SKM-1 (cell line): Measurements from ENCODE around the gene ERGIC1.
"Not testable (repeated sequence)": the region's sequence is repeated elsewhere in the genome, so short reads cannot be mapped to it uniquely, and the experiment has no call there.

Experiments used
- DNase-seq: peaks from one replicate; lab custom pipeline; 2025; ENCODE audit not compliant: unreplicated experiment; lab: John Stamatoyannopoulos, UW

The ERGIC1 gene

DNA sequence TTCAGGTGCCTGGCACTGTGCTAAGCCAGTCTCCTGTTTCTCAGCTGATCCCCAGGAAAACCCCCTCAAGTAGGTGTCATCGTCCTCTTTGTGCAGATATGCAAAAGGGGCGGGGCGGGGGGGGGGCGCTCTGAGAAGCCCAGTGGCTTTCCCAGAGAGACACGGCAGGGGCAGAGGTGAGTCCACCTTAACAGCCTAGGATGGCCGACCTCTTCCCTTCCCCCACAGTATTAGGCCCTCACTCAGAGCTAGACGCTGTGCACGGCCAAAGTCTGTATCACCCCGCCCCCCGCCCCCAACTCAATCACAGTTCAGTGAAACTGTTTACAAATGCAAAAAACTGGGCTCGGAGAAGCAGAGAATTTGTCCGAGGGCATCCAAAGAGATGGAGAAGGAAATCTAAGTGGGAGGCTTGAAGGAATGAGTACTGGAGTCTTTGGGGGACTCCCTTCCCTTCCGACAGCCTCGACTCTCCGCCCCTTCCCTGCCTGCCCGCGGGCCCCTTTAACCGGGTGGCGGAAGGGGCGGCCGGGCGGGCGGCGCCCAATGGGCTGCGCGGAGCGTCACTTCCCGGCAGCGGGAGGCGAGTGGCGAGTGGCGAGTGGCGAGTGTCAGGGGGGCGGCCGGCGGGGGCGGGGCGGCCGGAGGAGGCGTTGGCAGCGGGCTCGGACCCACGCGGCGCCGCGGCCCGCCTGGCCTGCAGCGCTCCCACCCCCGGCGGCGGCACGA lies at the start of gene ERGIC1:
ERGIC1 (plus strand) TSS at position 566 of the 729 bp plus-strand sequence; CDS start at position 729, 163 bp downstream.
- DNase-seq = no peak

DNA sequence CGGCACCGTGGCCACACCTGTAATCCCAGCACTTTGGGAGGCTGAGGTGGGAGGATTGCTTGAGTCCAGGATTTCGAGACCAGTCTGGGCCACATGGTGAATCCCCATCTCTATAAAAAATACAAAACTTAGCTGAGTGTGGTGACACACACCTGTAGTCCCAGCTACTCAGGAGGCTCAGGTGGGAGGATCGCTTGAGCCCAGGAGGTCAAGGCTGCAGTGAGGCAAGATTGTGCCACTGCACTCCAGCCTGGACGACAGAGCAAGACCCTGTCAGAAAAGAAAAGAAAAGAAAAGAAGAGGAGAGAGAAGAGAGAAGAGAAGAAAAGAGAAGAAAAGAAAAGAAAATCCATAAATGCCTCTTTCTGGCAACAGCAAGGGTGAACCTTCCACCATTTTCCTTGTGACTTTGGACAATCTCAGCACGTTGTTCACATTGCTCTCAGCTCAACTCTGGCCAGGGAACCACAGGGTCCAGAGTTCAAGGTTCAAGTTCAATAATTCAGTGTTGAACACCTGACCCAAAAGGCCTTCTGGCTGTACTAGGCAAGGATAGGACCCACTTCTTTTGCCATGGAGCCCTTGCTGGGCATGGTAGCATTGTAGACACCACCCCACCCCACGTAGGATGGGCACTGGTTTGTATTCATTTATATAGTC lies 48.5 kb upstream of the ERGIC1 start:
- DNase-seq = no peak

- DNase-seq = no peak
Measured at GRCh38 chr5:172786736-172787462, 47.2 kb upstream of the ERGIC1 start.

DNA sequence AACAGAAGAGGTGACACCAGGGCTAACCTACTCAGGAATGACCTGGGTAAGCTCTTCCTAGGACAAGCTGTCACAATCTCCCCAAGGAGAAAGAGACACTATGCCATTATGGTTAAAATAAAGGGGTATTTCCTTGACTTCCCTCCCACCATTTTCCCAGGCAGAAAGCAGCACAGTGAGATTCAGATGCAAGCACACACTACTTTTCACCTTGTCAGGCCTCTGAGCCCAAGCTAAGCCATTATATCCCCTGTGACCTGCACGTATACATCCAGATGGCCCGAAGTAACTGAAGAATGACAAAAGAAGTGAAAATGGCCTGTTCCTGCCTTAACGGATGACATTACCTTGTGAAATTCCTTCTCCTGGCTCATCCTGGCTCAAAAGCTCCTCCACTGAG lies 46.5 kb upstream of the ERGIC1 start:
- DNase-seq = not testable (repeated sequence)

DNA sequence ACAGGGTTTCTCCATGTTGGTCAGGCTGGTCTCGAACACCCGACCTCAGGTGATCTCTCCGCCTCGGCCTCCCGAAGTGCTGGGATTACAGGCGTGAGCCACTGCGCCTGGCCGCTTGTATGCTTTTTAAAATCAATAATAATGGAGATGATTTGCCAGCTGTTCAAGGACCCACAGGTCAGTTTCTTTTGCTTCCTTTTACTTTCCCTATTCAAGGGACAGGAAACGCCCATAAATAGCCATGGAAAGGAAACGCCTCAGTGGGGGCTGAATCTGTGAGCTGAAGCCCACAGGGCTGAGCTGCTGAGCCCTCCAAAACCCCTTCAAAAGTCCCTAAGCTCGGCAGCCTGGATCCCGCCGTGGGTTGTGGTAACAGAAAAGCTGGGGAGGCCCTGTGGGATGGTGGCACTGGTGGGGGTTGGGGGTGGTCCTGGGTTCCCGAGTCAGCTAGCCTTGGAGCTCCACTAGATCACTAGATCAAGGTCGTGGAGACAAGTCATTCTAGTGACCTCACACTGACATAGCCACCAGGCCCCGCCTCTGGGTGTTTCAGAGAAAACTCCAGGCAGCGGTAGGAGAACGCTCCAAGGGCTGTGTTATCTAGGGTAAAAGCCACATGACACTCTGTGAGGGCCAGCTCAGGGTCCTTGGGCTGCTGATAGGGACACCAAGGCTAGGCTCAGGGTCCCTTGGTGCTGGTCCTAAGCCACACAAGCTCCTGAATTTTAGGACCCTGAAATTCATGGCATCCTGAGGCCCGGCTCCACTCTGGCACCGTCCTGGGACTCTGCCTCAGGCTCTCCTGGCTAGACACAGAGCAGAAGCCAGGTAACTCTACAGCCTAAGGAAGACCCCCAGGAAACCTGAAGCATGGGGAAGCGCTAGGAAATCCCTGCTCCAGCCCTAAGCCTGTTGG lies 45.0 kb upstream of the ERGIC1 start:
- no peak for DNase-seq

DNA sequence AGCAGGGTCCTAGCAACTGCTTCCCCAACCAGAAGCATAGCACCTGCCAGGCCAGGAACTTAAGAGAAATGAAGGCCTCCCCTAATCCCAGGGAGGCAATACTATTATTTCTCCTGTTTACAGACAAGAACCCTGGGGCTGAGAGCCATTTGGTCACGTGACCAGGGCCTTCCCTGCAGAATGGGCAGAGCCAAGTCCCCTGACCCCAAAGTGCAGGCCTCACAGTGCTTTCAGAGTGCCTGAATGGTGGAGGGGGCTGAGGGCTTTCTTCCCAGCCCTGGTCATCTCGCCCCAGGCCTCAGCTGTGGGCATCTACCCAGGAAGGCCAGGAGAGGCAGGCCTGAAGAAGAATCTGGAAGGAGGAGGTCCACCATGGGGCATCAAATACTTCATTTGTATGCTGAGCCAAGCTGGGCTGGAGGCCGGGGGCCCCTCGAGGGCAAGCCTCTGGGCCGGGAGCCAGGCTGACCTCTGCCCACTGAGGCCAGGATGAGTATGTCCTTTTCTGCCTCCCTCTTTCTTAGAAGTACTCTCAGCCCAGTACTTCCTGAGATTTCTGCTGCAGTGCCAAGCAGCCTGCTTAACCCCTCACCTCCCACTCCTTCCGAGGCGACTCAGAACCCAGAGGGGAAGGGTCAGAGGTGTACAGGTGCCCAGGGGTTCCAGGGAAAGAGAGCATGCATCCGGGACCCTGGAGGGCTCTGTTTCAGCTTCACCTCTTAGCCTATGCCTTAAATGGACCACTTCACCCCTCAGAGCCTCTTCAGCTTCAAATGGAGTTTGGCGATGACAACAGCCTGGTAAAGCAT lies 44.2 kb upstream of the ERGIC1 start:
- no peak for DNase-seq

GRCh38 chr5:172790496-172790889 lies 43.6 kb upstream of the ERGIC1 start:
- no peak for DNase-seq

DNA sequence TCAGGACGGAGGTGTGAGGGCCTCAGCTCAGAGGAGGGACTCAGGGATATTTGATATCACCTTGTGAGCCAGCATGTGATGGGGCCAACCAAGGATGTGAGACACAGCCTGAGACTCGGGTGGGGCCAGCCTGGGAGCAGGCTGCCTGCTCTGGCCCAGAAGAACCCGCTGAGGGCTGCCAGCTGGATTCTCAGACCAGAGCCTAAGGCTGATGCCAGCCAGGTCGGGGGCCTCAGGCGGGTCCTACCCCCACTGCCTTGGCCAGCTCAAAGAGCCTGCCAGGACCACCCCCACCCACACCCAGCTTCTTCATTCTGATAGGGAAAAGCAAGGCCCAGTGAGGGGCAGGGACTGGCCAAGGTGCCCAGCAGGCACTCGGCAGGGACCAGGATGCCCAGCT lies 42.8 kb upstream of the ERGIC1 start:
- no peak for DNase-seq

DNA sequence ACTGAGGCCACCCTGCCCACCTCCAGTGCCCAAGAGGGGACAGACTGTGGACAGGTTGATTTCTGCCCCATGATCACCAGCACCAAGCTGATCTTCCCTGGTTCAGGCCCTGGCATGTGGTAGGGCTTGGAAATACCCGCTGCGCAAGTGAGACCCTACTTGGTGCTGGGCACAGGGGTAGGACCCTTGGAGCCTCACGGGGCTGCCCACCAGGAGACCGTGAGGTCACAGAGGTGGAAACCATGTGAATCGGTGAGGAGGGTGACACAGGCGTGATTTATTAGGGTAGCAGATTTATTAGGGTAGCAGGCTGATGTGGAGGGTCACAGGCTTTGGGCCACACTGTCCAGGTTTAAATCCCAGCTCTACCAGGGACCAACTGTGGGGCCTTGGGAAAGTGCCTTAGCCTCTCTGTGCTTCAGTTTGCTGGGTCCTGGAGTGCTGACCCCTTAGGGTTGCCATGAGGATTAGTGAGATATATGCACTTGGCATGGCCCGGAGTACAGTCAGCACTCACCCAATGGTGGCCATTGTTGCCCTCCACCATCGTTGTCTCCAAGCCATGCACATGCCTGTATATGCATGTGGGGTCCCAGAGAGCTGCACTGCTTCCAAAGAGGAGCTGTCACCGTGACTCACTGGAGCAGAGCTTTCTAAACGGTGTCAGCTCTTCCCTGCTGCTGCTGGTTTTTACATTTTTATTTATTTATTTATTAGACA lies 42.2 kb upstream of the ERGIC1 start:
- DNase-seq = no peak

GRCh38 chr5:172792701-172793570 lies 41.1 kb upstream of the ERGIC1 start:
- DNase-seq = no peak

- peak; percentile 91 for DNase-seq
Measured at GRCh38 chr5:172793577-172794488, 40.2 kb upstream of the ERGIC1 start.

- no peak for DNase-seq
Measured at GRCh38 chr5:172795318-172795977, 38.6 kb upstream of the ERGIC1 start.

GRCh38 chr5:172796306-172796705 lies 37.7 kb upstream of the ERGIC1 start:
- no peak for DNase-seq

- DNase-seq = no peak
Measured at GRCh38 chr5:172797771-172798191, 36.3 kb upstream of the ERGIC1 start.

- peak; percentile 93 for DNase-seq
Measured at GRCh38 chr5:172798422-172799215, 35.4 kb upstream of the ERGIC1 start.

- DNase-seq = no peak
Measured at GRCh38 chr5:172799416-172799815, 34.6 kb upstream of the ERGIC1 start.
